Osteocyte (in vitro differentiated cells): ENCODE data around the gene PACRGL. TPM values are rescaled to one million over a fixed set of nuclear protein-coding genes. Genes with fewer than 3 reads are reported as not detected.

Experiments
- DNase-seq: peaks from one replicate; pipeline ENCODE4 v3.0.0; 2021; ENCODE audit warnings: mixed read lengths; ENCODE audit not compliant: unreplicated experiment; ENCODE audit errors: extremely low spot score
- H3K27ac Mint-ChIP-seq: one replicate; pipeline ENCODE4 v1.8.0; 2021; ENCODE audit warnings: mild to moderate bottlenecking, mixed read lengths; ENCODE audit not compliant: unreplicated experiment
- H3K27me3 Mint-ChIP-seq: one replicate; pipeline ENCODE4 v1.8.0; 2021; ENCODE audit warnings: mixed read lengths; ENCODE audit not compliant: unreplicated experiment
- H3K36me3 Mint-ChIP-seq: one replicate; pipeline ENCODE4 v1.8.0; 2021; ENCODE audit warnings: mixed read lengths; ENCODE audit not compliant: unreplicated experiment
- H3K4me1 Mint-ChIP-seq: one replicate; pipeline ENCODE4 v1.8.0; 2021; ENCODE audit warnings: mixed read lengths; ENCODE audit not compliant: unreplicated experiment
- H3K4me3 Mint-ChIP-seq: one replicate; pipeline ENCODE4 v1.8.0; 2021; ENCODE audit warnings: mild to moderate bottlenecking, moderate library complexity, mixed read lengths; ENCODE audit not compliant: unreplicated experiment
- H3K9me3 Mint-ChIP-seq: one replicate; pipeline ENCODE4 v1.8.0; 2021; ENCODE audit warnings: mixed read lengths; ENCODE audit not compliant: unreplicated experiment
- total RNA-seq: library from RNA; stranded (reverse); gene quantifications from 2 replicates; pipeline ENCODE4 v1.2.1, GENCODE V29; 2021
- TF ChIP-seq, protein P1 (sequence below): fragments of 200-600 bp; sonication (generic); IDR thresholded peaks from 2 replicates; pipeline ENCODE4 v1.5.0; 2021; ENCODE audit warnings: antibody characterized with exemption, mild to moderate bottlenecking, moderate library complexity

PACRGL gene
- total RNA-seq, 1 donor from 2014 or later = 19.0 TPM

DNA sequence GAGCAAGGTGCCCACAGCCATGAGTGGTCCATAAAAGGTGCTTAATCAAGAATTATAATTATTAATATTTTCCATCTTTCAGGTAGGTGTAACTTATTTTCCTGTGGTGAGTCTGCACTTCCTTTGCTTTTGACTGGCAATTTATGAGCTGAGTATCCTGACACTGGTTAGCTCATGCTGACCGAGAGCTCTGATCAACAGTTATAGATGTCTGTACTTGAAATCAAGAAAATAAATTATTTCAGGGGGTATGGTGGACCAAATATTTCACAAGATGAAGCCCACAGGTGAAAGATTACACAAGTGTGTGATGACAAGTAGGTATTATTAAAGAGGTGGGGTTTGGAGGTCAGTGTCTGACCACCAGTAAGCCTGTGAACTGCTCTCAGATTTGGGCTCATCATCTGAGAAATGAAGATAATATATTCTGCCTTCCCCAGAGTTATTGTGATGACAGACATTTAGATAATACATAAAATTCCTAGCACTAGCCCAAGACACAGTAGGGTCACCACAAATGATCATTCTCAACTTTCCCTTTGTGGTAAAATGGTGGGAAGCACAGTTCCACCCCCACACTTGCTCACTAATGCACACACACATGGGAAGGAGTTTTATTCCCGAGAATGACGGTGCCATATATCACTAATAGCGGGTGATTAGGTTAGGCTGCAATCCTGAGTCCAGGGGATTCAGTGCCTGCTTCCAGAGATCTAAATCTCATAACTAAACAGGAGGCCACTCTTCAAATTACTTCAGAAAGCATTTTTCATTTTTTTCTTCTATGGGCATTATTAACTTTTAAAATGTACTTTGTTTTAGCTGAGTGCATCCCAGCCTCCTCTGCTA, 34.0 kb upstream of the PACRGL start:
- no peak overlapping the region for H3K27ac Mint-ChIP-seq
- no peaks in the 10 kb centered on the region for H3K36me3 Mint-ChIP-seq
- H3K9me3 Mint-ChIP-seq = no peaks in the 10 kb centered on the region
- peaks cover 36% of the 10 kb centered on the region for H3K27me3 Mint-ChIP-seq
- TF ChIP-seq, protein P1, sequence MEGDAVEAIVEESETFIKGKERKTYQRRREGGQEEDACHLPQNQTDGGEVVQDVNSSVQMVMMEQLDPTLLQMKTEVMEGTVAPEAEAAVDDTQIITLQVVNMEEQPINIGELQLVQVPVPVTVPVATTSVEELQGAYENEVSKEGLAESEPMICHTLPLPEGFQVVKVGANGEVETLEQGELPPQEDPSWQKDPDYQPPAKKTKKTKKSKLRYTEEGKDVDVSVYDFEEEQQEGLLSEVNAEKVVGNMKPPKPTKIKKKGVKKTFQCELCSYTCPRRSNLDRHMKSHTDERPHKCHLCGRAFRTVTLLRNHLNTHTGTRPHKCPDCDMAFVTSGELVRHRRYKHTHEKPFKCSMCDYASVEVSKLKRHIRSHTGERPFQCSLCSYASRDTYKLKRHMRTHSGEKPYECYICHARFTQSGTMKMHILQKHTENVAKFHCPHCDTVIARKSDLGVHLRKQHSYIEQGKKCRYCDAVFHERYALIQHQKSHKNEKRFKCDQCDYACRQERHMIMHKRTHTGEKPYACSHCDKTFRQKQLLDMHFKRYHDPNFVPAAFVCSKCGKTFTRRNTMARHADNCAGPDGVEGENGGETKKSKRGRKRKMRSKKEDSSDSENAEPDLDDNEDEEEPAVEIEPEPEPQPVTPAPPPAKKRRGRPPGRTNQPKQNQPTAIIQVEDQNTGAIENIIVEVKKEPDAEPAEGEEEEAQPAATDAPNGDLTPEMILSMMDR = no peak
- DNase-seq = no peak
- H3K4me3 Mint-ChIP-seq = no peak overlapping the region
- peaks cover 9% of the 10 kb centered on the region for H3K4me1 Mint-ChIP-seq

DNA sequence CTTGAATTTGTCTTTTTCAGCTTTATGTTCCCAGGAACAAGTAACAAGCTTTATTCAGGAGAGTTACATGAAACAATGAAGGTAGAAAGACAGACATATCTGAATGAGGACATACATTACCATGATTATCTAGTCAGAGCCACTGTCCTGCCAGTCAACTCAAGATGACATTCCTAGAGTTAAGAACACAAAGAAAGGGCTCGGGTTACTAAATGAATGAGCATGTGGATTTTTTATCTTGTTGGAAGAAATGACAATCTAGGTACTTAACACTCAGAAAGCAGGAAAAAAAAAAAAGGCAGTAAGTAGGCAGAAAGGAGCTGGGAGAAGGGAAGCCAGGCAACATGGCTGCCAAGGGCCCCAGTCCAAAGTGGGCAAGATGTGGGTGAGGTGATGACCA, 28.0 kb upstream of the PACRGL start:
- no peak for DNase-seq
- H3K36me3 Mint-ChIP-seq = no peaks in the 10 kb centered on the region
- no peak overlapping the region for H3K4me3 Mint-ChIP-seq
- no peaks in the 10 kb centered on the region for H3K4me1 Mint-ChIP-seq
- peaks cover 40% of the 10 kb centered on the region for H3K27me3 Mint-ChIP-seq
- no peak overlapping the region for H3K27ac Mint-ChIP-seq
- H3K9me3 Mint-ChIP-seq = no peaks in the 10 kb centered on the region
- TF ChIP-seq, protein P1 = no peak

DNA sequence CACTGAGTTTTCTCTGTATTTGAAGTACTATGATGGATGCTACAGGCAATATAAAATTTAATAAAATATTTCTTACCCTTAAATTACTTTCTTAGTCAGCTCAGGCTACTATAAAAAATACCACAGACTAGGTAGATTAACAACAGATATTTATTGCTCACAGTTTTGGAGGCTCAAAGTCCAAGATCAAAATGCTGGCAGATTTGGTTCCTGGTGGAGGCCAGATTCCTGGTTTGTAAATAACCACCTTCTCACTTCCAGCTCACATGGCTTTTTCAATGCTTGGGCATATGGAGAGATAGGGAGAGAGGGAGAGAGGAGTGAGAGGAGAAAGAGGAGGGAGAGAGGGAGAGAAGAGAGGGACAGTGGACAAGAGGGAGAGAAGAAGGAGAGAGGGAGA, 24.5 kb upstream of the PACRGL start:
- Mint-ChIP-seq H3K4me3 (no peak overlapping the region), H3K27ac (no peak overlapping the region), H3K27me3 (peaks cover 67% of the 10 kb centered on the region), H3K9me3 (no peaks in the 10 kb centered on the region), H3K36me3 (no peaks in the 10 kb centered on the region), H3K4me1 (no peaks in the 10 kb centered on the region)
- TF ChIP-seq, protein P1 = no peak
- no peak for DNase-seq

DNA sequence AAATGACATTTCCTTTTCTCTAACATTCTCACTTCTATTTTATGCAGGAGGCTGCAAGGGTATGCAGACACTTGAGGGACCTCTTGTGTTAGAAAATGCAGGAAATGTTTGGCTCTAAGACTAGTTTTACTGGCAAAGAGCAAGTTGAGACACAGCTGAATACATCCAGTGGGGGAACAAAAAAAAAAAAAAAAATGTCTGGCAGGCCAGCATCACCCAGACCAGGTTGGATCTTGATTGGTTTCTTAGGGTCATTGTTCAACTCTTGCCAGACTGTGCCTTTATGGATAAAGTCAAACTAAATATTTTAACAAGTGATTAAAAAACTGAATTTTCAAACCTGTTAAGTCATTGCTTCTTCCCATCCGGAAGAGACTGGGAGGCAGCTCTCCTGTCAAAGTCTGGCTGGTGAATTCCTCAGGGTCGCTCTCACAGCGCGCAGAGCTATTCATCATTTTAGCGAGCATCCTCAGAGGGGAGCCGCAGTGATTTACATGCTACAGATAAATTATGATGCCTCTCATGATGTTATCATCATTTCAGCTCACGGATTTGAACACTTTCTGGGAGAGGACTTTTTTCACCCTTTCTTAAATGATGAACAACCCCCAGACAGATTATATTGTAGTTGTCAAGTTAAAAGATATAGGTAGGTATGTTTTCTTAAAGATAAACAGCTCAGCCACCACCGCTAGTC, 23.6 kb upstream of the PACRGL start:
- H3K9me3 Mint-ChIP-seq = no peaks in the 10 kb centered on the region
- H3K27ac Mint-ChIP-seq = no peak overlapping the region
- H3K4me3 Mint-ChIP-seq = no peak overlapping the region
- TF ChIP-seq, protein P1 = no peak
- no peaks in the 10 kb centered on the region for H3K4me1 Mint-ChIP-seq
- H3K36me3 Mint-ChIP-seq = no peaks in the 10 kb centered on the region
- peaks cover 72% of the 10 kb centered on the region for H3K27me3 Mint-ChIP-seq
- no peak for DNase-seq

DNA sequence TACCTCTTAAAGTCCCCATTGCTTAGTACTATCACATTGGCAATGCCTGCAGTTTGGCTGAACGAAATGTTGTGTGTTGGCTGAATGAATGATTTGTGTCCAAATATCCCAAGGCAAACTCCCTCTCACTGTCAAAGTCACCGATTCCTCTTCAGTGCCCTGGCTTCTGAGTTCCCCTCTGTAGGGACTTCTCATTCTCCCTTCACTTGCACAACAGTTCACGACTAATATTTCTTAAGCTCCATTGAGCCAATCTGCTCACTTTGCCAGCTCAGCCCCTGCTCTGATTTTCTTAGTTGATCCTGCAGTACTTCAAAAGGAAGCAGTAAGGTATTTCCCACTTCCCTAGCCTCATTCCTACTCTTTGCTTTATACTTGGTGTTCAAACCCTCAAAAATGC, 21.9 kb upstream of the PACRGL start:
- no peaks in the 10 kb centered on the region for H3K4me1 Mint-ChIP-seq
- TF ChIP-seq, protein P1 = no peak
- no peak overlapping the region for H3K27ac Mint-ChIP-seq

More for the DNA sequence above, 21.9 kb upstream of the PACRGL start:
- H3K36me3 Mint-ChIP-seq = no peaks in the 10 kb centered on the region
- DNase-seq = no peak
- H3K27me3 Mint-ChIP-seq = peaks cover 74% of the 10 kb centered on the region
- H3K9me3 Mint-ChIP-seq = no peaks in the 10 kb centered on the region
- no peak overlapping the region for H3K4me3 Mint-ChIP-seq
